Uterus (tissue), 4 donors: ENCODE measurements around the gene ZNF618. TPM values are rescaled to one million over a fixed set of nuclear protein-coding genes. Genes with fewer than 3 reads are reported as not detected.

Experiments used
- DNase-seq, 2 donors: peaks; one replicate each; pipeline ENCODE4 v3.0.0-alpha.2; 2019 to 2020
- H3K27ac ChIP-seq, 2 donors: fragments of 200-600 bp; sonication (generic); 1 replicate in 1 of 2; 2 replicates in 1 of 2; pipeline ENCODE4 v1.5.1; 2016 to 2018
- H3K27me3 ChIP-seq, 2 donors: fragments of 200-600 bp; sonication (generic); one replicate each; pipeline ENCODE4 v1.5.1; 2018 to 2019; ENCODE audit warnings: control low read depth in 1 of 2
- H3K36me3 ChIP-seq, 2 donors: fragments of 200-600 bp; sonication (generic); one replicate each; pipeline ENCODE4 v1.5.1; 2019; ENCODE audit warnings: control low read depth in 1 of 2
- H3K4me1 ChIP-seq, 2 donors: fragments of 200-600 bp; sonication (generic); one replicate each; pipeline ENCODE4 v1.5.1; 2018 to 2019; ENCODE audit warnings: control low read depth in 1 of 2
- H3K4me3 ChIP-seq, 2 donors: fragments of 200-600 bp; sonication (generic); 1 replicate in 1 of 2; 2 replicates in 1 of 2; pipeline ENCODE4 v1.5.1; 2018 to 2019; ENCODE audit warnings: mild to moderate bottlenecking in 1 of 2
- H3K9me3 ChIP-seq, 2 donors: fragments of 200-600 bp; sonication (generic); one replicate each; pipeline ENCODE4 v1.5.1; 2019; ENCODE audit warnings: control low read depth in 1 of 2
- CTCF ChIP-seq, 4 experiments: fragments of 200-600 bp in 2 of 4; fragments of 450-650 bp in 2 of 4; sonication (generic) in 2 of 4; IDR thresholded peaks; one replicate each; pipeline ENCODE4 v1.5.1; 2016 to 2019; ENCODE audit warnings: antibody characterized with exemption in 4 of 4, mild to moderate bottlenecking in 2 of 4, moderate library complexity in 1 of 4
- POLR2A ChIP-seq, 2 donors: fragments of 450-650 bp; IDR thresholded peaks; one replicate each; pipeline ENCODE4 v1.6.1; 2016; ENCODE audit warnings: antibody characterized with exemption in 2 of 2, mild to moderate bottlenecking in 1 of 2, moderate library complexity in 1 of 2
- intact Hi-C: fragments of 100-400 bp; cut with DNase I; formaldehyde crosslinking; loops from one replicate; pipeline ENCODE4 v1.15.1; 2023; ENCODE audit warnings: low total_unique reads
- total RNA-seq, 4 donors: library from RNA; depleted of rRNA in 3 of 4; stranded (reverse); fragments of >200 nt in 3 of 4; gene quantifications; one replicate each; pipeline versions ENCODE4 v1.1.0 to v1.2.4, GENCODE V29; 2014 to 2023
- donor health status: DM: yes; HTN: yes; CAD: no.

Gene ZNF618
- total RNA-seq, 4 donors from 2014 or later: 3.8 to 24.2 (median 12.3) TPM

DNA sequence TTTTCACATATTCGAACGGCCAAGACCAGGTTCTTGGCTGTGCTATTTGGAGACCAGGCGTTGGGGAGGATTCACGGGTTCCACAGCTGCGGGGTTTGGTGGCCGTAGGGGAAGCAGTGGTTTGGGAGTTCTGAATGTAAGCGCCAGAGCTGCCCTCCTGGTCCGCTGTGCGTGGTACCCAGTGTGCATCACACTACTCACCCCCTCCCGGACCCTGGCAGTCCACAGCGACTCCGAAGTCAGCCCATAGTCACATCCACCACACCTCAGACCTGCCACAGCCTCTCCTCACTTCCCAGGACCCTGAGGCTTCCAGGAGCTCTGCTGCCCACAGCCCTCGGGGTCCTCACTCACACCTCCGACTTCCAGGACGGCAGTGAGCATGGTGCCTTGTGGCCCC, 175.2 kb downstream of the ZNF618 start:
- TF ChIP-seq POLR2A (IDR thresholded peaks at IDR 0.05) (no peak), CTCF (IDR thresholded peaks at IDR 0.05) (no peak)
- Histone ChIP-seq H3K36me3 (no peaks in the 10 kb centered on the region), H3K27ac (no peak overlapping the region), H3K9me3 (no peaks in the 10 kb centered on the region), H3K4me1 (no peaks in the 10 kb centered on the region), H3K27me3 (no peaks in the 10 kb centered on the region), H3K4me3 (no peak overlapping the region)
- intact Hi-C loops: no loop called here
- DNase-seq: peak in 1 of 2 donors; percentile 5

DNA sequence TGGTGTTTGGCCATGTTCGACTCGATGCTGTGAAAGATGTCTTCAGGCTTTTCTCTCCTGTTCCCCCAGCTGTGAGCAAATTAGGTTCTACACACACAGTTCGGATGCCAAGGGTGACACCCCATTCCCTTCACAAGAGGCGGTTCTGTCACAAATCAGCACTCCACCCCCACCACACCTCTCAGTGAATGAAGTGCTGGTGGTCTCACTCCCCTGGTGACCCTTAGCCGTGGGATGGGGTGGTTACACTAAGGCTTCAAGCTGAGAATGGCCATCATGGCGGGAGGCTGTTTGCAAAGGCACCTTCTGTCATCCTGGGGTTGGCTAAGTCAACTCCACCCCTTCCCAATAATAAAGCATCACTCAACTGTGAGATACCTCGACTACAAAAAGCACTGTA, 175.6 kb downstream of the ZNF618 start:
- peak in 1 of 2 donors; percentile 5 for DNase-seq
- H3K4me1 ChIP-seq: no peaks in the 10 kb centered on the region

GRCh38 chr9:114053246-114054005, 177.3 kb downstream of the ZNF618 start:
- no peaks in the 10 kb centered on the region for H3K27me3 ChIP-seq
- H3K27ac ChIP-seq: no peak overlapping the region
- no peaks in the 10 kb centered on the region for H3K9me3 ChIP-seq
- no peak for DNase-seq
- intact Hi-C loops: no loop called here
- no peaks in the 10 kb centered on the region for H3K4me1 ChIP-seq
- no peak overlapping the region for H3K4me3 ChIP-seq
- H3K36me3 ChIP-seq: no peaks in the 10 kb centered on the region
- no peak for TF ChIP-seq CTCF (IDR thresholded peaks at IDR 0.05)
- TF ChIP-seq POLR2A (IDR thresholded peaks at IDR 0.05): no peak

More for the DNA sequence above, 175.6 kb downstream of the ZNF618 start:
- H3K27me3 ChIP-seq: no peaks in the 10 kb centered on the region
- H3K36me3 ChIP-seq: no peaks in the 10 kb centered on the region
- no peak overlapping the region for H3K27ac ChIP-seq
- TF ChIP-seq CTCF (IDR thresholded peaks at IDR 0.05) (no peak), POLR2A (IDR thresholded peaks at IDR 0.05) (no peak)
- no peak overlapping the region for H3K4me3 ChIP-seq
- H3K9me3 ChIP-seq: no peaks in the 10 kb centered on the region
- intact Hi-C loops: no loop called here

DNA sequence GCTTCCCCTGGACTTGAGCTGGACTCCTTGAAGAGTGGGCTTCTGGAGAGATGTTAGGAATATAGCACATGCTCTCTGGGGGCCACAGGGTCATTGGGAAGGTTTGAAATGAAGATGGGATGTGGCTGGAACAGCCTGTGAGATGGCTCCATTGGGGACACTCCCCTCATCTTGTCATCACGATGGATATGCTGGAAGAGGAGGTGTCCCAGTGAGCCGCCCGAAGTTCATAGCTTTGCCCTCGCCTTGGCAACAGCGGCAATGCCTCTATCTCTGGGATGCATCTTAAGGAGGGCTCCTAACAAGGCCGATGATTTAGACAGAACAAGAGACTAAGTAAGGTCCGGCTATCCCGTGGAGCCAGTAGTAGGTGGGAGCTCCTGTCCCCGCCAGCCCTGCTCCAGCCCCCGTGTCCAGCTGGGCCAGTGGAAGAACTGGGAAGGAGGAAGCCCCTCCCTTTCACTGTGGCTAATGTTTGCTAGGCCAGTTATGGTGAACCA, 178.1 kb downstream of the ZNF618 start:
- no peaks in the 10 kb centered on the region for H3K9me3 ChIP-seq
- no peaks in the 10 kb centered on the region for H3K4me1 ChIP-seq
- intact Hi-C loops: no loop called here
- no peak for TF ChIP-seq POLR2A (IDR thresholded peaks at IDR 0.05)
- no peak overlapping the region for H3K27ac ChIP-seq
- H3K27me3 ChIP-seq: no peaks in the 10 kb centered on the region
- no peaks in the 10 kb centered on the region for H3K36me3 ChIP-seq
- no peak overlapping the region for H3K4me3 ChIP-seq
- DNase-seq: peak in 1 of 2 donors; percentile 5

DNA sequence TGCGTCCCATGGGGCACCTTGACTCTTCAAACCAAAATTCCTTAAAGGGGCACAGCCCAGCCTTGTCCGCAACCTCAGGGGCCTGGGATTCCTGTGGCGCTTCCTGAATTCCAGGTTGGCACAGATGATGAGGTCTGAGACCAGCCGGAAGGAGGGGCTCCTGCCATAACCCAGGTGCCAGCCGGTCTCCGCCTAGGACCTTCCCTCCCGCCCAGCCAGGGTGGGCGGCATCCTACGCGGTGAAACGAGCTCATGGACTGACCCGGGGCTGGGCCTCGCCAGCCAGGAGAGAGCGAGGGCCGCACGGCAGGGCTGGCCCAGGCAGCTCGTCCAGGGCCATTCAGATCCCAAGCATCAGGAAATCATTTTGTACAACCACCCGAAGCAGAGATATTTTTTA, 179.0 kb downstream of the ZNF618 start:
- no peak for DNase-seq
- TF ChIP-seq POLR2A (IDR thresholded peaks at IDR 0.05) (no peak), CTCF (IDR thresholded peaks at IDR 0.05) (no peak)
- H3K4me3 ChIP-seq: no peak overlapping the region
- no peaks in the 10 kb centered on the region for H3K27me3 ChIP-seq
- intact Hi-C loops: no loop called here
- H3K27ac ChIP-seq: no peak overlapping the region
- no peaks in the 10 kb centered on the region for H3K36me3 ChIP-seq
- no peaks in the 10 kb centered on the region for H3K9me3 ChIP-seq
- no peaks in the 10 kb centered on the region for H3K4me1 ChIP-seq
